HTERT RPE-1 (cell line): ENCODE results near the gene SET.
"Not testable (repeated sequence)": the region's sequence is repeated elsewhere in the genome, so short reads cannot be mapped to it uniquely, and the experiment has no call there.

Source experiments
- in situ Hi-C: fragments of 300-500 bp; cut with MboI; formaldehyde crosslinking; loops from 4 replicates; pipeline ENCODE4 v1.14.3; 2020; ENCODE audit warnings: low sequenced_read_pairs

Gene SET

DNA sequence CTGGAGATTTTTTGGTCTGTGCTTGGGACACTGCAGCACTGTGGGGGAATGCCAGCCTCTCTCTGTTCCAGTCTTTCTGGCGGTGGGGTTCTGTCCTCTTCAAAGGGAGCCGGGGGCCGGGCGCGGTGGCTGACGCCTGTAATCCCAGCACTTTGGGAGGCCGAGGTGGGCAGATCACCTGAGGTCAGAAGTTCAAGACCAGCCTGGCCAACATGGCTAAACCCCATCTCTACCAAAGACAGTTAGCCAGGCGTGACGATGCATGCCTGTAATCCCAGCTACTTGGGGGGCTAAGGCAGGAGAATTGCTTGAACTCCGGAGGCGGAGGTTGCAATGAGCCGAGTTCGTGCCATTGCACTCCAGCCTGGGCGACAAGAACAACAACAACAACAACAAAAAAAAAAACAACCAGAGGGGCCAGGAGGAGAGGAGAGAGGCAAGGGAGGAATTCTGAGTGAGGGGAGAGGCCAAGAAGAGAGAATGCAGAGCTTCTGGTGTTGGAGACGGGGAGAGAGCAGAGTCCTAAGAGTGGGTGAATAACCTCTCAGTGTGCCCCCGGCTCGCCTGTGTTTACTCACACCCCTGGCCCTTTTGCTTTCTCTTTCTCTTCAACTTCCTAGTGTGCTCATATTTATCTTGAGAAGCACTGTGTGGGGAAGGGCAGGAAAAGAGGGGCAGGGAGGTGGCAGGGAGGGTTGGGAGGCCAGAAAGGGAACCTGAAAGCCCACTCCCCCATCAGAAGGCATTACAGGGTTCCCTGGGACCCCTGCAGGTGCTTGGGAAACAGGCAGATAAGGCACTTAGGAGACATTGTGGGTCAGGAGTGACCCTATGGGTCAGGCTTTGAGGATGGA lies 3.2 kb upstream of the SET start:
- in situ Hi-C loops = no loop called here

GRCh38 chr9:128687453-128687852 lies 1.6 kb upstream of the SET start:
- in situ Hi-C loops = no loop called here

GRCh38 chr9:128689293-128689774 lies 312 bp downstream of the SET start:
- in situ Hi-C loops = no loop called here

GRCh38 chr9:128689820-128690683 lies 1.0 kb downstream of the SET start:
- in situ Hi-C loops = no loop called here

GRCh38 chr9:128690684-128691034 lies 1.6 kb downstream of the SET start:
- in situ Hi-C loops = no loop called here

- in situ Hi-C loops = not testable (repeated sequence)
Measured at GRCh38 chr9:128693738-128694137, 4.7 kb downstream of the SET start.

- in situ Hi-C loops = no loop called here
Measured at GRCh38 chr9:128694344-128694743, 5.3 kb downstream of the SET start.

GRCh38 chr9:128696923-128697707 lies 8.1 kb downstream of the SET start:
- in situ Hi-C loops = no loop called here

GRCh38 chr9:128699096-128699795 lies 10.2 kb downstream of the SET start:
- in situ Hi-C loops = not testable (repeated sequence)

- in situ Hi-C loops = no loop called here
Measured at GRCh38 chr9:128701227-128701854, 12.3 kb downstream of the SET start.

DNA sequence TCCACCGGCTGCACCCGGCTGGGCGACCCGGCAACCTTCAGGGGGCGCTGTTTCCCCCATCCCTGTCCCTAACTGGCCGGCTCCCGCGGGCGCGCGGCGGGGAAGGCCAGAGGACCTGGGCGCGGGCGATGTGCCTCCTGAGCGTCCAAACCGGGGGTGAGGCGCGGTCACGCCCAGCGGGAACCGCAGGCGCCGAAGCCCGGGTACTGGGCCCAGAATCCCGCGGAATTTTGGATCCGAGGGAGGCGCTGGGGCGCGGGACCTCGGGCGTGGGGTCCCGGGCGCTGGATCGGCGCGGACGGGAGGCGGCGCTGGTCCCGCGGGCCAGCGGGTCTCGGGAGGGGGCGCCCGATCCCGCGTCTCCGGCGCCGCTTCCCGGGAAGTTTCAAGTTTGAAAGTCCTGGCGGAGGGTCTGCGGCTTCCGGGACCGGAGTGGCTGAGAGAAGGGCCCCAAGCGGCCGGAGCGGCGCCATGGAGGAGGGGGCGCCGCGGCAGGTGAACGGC lies 13.5 kb downstream of the SET start, which contains the start of gene PKN3:
PKN3 (plus strand) TSS at position 59 of the 504 bp plus-strand sequence; CDS start at position 472, 413 bp downstream.
- in situ Hi-C loops = no loop called here

- in situ Hi-C loops = no loop called here
Measured at GRCh38 chr9:128702949-128703615, 14.1 kb downstream of the SET start.

- in situ Hi-C loops = no loop called here
Measured at GRCh38 chr9:128703616-128704355, 14.8 kb downstream of the SET start.

GRCh38 chr9:128704356-128704670 lies 15.3 kb downstream of the SET start:
- in situ Hi-C loops = no loop called here

DNA sequence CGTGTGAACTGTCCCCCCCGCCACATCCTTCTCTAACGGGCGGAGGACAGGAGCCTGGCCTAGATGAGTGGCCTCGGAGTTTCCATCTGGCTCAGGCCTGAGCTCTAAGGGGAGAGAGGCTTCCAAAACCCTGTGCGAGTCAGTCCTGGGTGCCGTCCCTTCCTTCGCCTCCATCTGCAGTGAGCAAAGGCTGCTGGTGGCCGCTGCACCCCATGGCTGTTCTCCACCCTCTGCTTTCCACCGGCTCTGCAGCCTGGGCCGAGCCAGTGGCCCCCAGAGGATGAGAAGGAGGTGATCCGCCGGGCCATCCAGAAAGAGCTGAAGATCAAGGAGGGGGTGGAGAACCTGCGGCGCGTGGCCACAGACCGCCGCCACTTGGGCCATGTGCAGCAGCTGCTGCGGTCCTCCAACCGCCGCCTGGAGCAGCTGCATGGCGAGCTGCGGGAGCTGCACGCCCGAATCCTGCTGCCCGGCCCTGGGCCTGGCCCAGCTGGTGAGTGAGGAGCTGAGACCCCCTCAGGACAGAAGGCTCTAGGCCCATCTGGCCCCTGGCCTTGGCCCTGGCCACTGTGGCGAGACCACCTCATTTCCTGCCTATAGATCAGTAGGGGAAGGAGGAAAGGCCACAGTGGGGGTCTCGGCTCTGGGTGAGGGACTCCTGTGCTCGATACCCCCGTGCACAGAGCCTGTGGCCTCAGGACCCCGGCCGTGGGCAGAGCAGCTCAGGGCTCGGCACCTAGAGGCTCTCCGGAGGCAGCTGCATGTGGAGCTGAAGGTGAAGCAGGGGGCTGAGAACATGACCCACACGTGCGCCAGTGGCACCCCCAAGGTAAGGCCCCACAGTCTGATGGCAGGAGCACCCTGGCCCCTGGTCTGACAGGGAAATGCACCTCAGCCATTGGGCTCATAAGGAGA lies 16.3 kb downstream of the SET start:
- in situ Hi-C loops = no loop called here

DNA sequence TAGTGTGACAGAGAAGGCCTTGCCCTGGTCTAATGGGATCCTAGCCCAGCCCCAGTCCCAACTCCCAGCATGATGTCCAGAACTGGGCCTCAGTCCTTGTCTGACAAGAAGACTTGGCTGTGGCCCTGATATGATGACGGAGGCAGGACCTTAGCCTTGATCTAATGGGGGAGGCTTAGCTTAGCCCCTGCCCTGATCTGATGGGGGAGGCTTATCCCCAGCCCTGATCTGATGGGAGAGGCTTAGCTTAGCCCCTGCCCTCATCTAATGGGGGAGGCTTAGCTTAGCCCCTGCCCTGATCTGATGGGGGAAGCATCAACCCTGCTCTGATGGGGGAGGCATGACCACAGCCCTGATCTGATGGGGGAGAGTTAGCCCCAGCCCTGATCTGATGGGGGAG lies 17.0 kb downstream of the SET start:
- in situ Hi-C loops = no loop called here

DNA sequence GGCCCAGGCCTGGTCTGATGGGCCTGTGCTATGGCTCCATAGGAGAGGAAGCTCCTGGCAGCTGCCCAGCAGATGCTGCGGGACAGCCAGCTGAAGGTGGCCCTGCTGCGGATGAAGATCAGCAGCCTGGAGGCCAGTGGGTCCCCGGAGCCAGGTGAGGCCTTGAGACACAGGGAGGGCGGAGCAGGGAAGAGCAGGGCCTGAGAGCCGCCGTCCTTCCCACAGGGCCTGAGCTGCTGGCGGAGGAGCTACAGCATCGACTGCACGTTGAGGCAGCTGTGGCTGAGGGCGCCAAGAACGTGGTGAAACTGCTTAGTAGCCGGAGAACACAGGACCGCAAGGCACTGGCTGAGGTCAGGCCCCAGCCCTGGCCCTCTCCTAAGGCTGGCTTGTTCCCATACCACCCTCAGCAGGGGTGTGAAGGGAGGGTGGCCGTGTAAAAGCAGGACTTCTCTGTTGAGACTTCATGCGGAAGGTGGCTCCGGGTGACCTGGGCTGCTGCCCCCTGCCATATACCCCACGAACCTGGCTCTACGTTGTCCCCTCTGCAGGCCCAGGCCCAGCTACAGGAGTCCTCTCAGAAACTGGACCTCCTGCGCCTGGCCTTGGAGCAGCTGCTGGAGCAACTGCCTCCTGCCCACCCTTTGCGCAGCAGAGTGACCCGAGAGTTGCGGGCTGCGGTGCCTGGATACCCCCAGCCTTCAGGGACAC lies 17.8 kb downstream of the SET start:
- in situ Hi-C loops = no loop called here
